BE2C (cell line): ENCODE measurements around the gene KRT72.
"Not testable (repeated sequence)": the region's sequence is repeated elsewhere in the genome, so short reads cannot be mapped to it uniquely, and the experiment has no call there.

Source experiments
- DNase-seq: peaks from one replicate; pipeline ENCODE4 v3.0.0-alpha.2; 2020
- H3K27me3 ChIP-seq: fragments of 250-450 bp; sonication (Bioruptor Pico); 2 replicates; pipeline ENCODE4 v1.5.1; 2020; ENCODE audit warnings: mild to moderate bottlenecking
- H3K36me3 ChIP-seq: fragments of 250-450 bp; sonication (Bioruptor Pico); 2 replicates; pipeline ENCODE4 v1.5.1; 2020; ENCODE audit warnings: mild to moderate bottlenecking
- H3K4me1 ChIP-seq: fragments of 250-450 bp; sonication (Bioruptor Pico); 2 replicates; pipeline ENCODE4 v1.5.1; 2020
- H3K4me3 ChIP-seq: 2 replicates; pipeline ENCODE4 v1.5.1; 2011; ENCODE audit warnings: low read depth, low read length
- H3K9me3 ChIP-seq: fragments of 250-450 bp; sonication (Bioruptor Pico); 2 replicates; pipeline ENCODE4 v1.5.1; 2020
- CTCF ChIP-seq: IDR thresholded peaks from 2 replicates; pipeline ENCODE4 v1.5.1; 2012; ENCODE audit warnings: mild to moderate bottlenecking, low read depth, low read length

Gene KRT72

GRCh38 chr12:52602552-52602951, 1.3 kb upstream of the KRT72 start:
- H3K9me3 ChIP-seq, result no peaks in the 10 kb centered on the region
- no peak overlapping the region for H3K4me3 ChIP-seq
- H3K27me3 ChIP-seq, result peaks cover 7% of the 10 kb centered on the region
- no peaks in the 10 kb centered on the region for H3K36me3 ChIP-seq
- DNase-seq, result no peak
- no peak for TF ChIP-seq CTCF
- H3K4me1 ChIP-seq, result no peaks in the 10 kb centered on the region

- no peaks in the 10 kb centered on the region for H3K4me1 ChIP-seq
- H3K27me3 ChIP-seq, result peaks cover 7% of the 10 kb centered on the region
- H3K9me3 ChIP-seq, result no peaks in the 10 kb centered on the region
- H3K4me3 ChIP-seq, result no peak overlapping the region
- H3K36me3 ChIP-seq, result no peaks in the 10 kb centered on the region
- TF ChIP-seq CTCF, result no peak
- DNase-seq, result no peak
These were observed 408 bp upstream of the KRT72 start for GRCh38 chr12:52601671-52602070.

GRCh38 chr12:52600475-52600874, 788 bp downstream of the KRT72 start:
- Histone ChIP-seq H3K27me3 (peaks cover 14% of the 10 kb centered on the region), H3K4me3 (no peak overlapping the region), H3K9me3 (no peaks in the 10 kb centered on the region), H3K4me1 (no peaks in the 10 kb centered on the region), H3K36me3 (no peaks in the 10 kb centered on the region)
- TF ChIP-seq CTCF, result no peak
- DNase-seq, result no peak

- H3K9me3 ChIP-seq, result no peaks in the 10 kb centered on the region
- H3K27me3 ChIP-seq, result peaks cover 16% of the 10 kb centered on the region
- no peak for DNase-seq
- H3K36me3 ChIP-seq, result no peaks in the 10 kb centered on the region
- no peaks in the 10 kb centered on the region for H3K4me1 ChIP-seq
- no peak overlapping the region for H3K4me3 ChIP-seq
- TF ChIP-seq CTCF, result no peak
These were observed 1.2 kb downstream of the KRT72 start for GRCh38 chr12:52600071-52600470.

- no peak for DNase-seq
- Histone ChIP-seq H3K4me3 (no peak overlapping the region), H3K4me1 (no peaks in the 10 kb centered on the region), H3K27me3 (peaks cover 16% of the 10 kb centered on the region), H3K36me3 (no peaks in the 10 kb centered on the region), H3K9me3 (no peaks in the 10 kb centered on the region)
- no peak for TF ChIP-seq CTCF
These were observed 2.3 kb downstream of the KRT72 start for GRCh38 chr12:52598966-52599365.

- H3K27me3 ChIP-seq, result peaks cover 12% of the 10 kb centered on the region
- not testable (repeated sequence) for H3K4me1 ChIP-seq, H3K4me3 ChIP-seq, DNase-seq, H3K9me3 ChIP-seq, H3K36me3 ChIP-seq
These were observed 7.0 kb downstream of the KRT72 start for GRCh38 chr12:52594237-52594636.

- TF ChIP-seq CTCF, result no peak
- no peak for DNase-seq
- H3K4me3 ChIP-seq, result no peak overlapping the region
- peaks cover 9% of the 10 kb centered on the region for H3K27me3 ChIP-seq
- H3K4me1 ChIP-seq, result no peaks in the 10 kb centered on the region
- H3K36me3 ChIP-seq, result no peaks in the 10 kb centered on the region
- no peaks in the 10 kb centered on the region for H3K9me3 ChIP-seq
These were observed 9.7 kb downstream of the KRT72 start for GRCh38 chr12:52591521-52591920.
